Epithelial cell of proximal tubule (primary cell): ENCODE results near the gene MAD1L1. TPM values are rescaled to one million over a fixed set of nuclear protein-coding genes. Genes with fewer than 3 reads are reported as not detected.

ENCODE experiments used
- DNase-seq: peaks from one replicate; pipeline ENCODE4 v3.0.0-alpha.2; 2011; ENCODE audit warnings: low read depth
- H3K4me3 ChIP-seq: 2 replicates; pipeline ENCODE4 v1.5.1; 2011; ENCODE audit warnings: low read depth, mild to moderate bottlenecking, low read length
- total RNA-seq: library from RNA; depleted of rRNA; stranded (reverse); fragments of >200 nt; gene quantifications from 2 replicates; pipeline ENCODE4 v1.2.3, GENCODE V29; 2015
- TF ChIP-seq, protein P1 (sequence below): conservative IDR thresholded peaks from 2 replicates; pipeline ENCODE4 v1.5.1; 2012; ENCODE audit warnings: low read depth, mild to moderate bottlenecking, low read length

MAD1L1 gene
- total RNA-seq, 1 donor from 2014 or later: 83.4 TPM

- DNase-seq: no peak
- TF ChIP-seq, protein P1, sequence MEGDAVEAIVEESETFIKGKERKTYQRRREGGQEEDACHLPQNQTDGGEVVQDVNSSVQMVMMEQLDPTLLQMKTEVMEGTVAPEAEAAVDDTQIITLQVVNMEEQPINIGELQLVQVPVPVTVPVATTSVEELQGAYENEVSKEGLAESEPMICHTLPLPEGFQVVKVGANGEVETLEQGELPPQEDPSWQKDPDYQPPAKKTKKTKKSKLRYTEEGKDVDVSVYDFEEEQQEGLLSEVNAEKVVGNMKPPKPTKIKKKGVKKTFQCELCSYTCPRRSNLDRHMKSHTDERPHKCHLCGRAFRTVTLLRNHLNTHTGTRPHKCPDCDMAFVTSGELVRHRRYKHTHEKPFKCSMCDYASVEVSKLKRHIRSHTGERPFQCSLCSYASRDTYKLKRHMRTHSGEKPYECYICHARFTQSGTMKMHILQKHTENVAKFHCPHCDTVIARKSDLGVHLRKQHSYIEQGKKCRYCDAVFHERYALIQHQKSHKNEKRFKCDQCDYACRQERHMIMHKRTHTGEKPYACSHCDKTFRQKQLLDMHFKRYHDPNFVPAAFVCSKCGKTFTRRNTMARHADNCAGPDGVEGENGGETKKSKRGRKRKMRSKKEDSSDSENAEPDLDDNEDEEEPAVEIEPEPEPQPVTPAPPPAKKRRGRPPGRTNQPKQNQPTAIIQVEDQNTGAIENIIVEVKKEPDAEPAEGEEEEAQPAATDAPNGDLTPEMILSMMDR: no peak
- H3K4me3 ChIP-seq: no peak overlapping the region
Measured at GRCh38 chr7:2224491-2224928, 8.2 kb downstream of the MAD1L1 start.

DNA sequence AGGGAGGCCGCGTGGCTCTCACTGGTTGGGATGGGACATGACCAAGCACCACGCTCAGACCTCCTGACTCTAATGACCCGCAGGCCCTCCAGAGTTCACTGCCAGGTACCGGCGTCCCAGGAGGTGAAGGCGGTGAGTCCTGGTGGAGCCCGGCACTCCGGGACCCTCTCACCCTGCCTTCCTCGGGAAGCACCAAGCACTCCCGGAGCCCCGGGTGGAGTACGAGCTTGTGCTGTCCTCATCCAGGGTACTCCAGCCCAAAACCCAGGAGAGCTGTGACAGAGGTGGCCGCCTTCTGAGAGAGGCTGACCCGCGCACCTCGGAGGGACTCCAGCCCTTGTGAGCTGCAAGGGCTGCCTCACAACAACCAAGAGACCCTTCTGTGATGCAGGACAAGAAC, 9.4 kb downstream of the MAD1L1 start:
- no peak overlapping the region for H3K4me3 ChIP-seq
- no peak for DNase-seq
- TF ChIP-seq, protein P1: no peak

- H3K4me3 ChIP-seq: no peak overlapping the region
- TF ChIP-seq, protein P1: no peak
- no peak for DNase-seq
Measured at GRCh38 chr7:2222516-2222915, 10.2 kb downstream of the MAD1L1 start.

- TF ChIP-seq, protein P1: no peak
- H3K4me3 ChIP-seq: no peak overlapping the region
- no peak for DNase-seq
Measured at GRCh38 chr7:2220954-2221353, 11.8 kb downstream of the MAD1L1 start.

GRCh38 chr7:2220506-2220905, 12.2 kb downstream of the MAD1L1 start:
- no peak for DNase-seq
- H3K4me3 ChIP-seq: no peak overlapping the region
- TF ChIP-seq, protein P1: no peak

- TF ChIP-seq, protein P1: no peak
- no peak for DNase-seq
- no peak overlapping the region for H3K4me3 ChIP-seq
Measured at GRCh38 chr7:2220030-2220429, 12.7 kb downstream of the MAD1L1 start.

DNA sequence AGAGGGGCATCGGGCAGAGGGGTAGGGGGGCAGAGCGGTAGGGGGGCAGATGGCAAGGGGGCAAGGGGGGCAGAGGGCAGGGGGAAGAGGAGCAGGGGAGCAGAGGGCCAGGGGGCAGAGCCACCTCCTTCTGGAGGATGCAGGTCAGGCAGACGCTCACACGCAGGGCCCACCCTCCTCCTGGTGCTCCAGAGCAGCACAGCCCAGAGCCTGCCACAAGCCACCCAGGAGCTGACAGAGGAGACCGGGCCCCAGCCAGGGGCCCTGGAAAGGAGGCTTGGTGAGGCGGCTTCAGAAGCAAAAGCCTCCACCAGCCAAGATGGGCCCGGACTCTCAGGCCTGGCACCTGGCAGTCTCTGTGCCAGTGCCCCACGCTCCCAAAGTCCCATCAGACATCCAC, 13.1 kb downstream of the MAD1L1 start:
- TF ChIP-seq, protein P1: no peak

More for the DNA sequence above, 13.1 kb downstream of the MAD1L1 start:
- no peak overlapping the region for H3K4me3 ChIP-seq
- DNase-seq: no peak
